HCT116 (cell line): ENCODE measurements around the gene ATP6V1G3. TPM values are rescaled to one million over a fixed set of nuclear protein-coding genes. Genes with fewer than 3 reads are reported as not detected.

Experiments
- ATAC-seq: fragments of 200-7000 bp; cut with Tn5 transposase; 2 replicates; pipeline ENCODE4 v1.9.1; 2020; ENCODE audit warnings: mild to moderate bottlenecking, moderate library complexity
- BruUV-seq: library from RNA; stranded (reverse); fragments of 400-500 nt; replicated peaks from 2 replicates; lab custom pipeline; 2021; lab: Mats Ljungman, UMichigan
- CTCF ChIA-PET: fragments of 300-600 bp; sonication (Branson Sonifier 250); formaldehyde crosslinking; loops from one replicate; lab custom pipeline; 2021; ENCODE audit warnings: antibody characterized with exemption; lab: Charles Lee
- POLR2A ChIA-PET: fragments of 300-600, 350-600 bp; sonication (Branson Sonifier 250); formaldehyde crosslinking; loops from one replicate; lab custom pipeline; 2021; ENCODE audit warnings: antibody characterized with exemption; lab: Charles Lee
- RAD21 ChIA-PET, 2 experiments: fragments of 300-600 bp; sonication (Branson Sonifier 250); formaldehyde crosslinking; loops; one replicate each; lab custom pipeline; 2023; ENCODE audit warnings: low total read pairs in 2 of 2; ENCODE audit not compliant: uncharacterized antibody in 2 of 2, unreplicated experiment in 2 of 2, low non-redundant PET in 1 of 2; lab: Charles Lee
- DNase-seq: peaks from one replicate; pipeline ENCODE4 v3.0.0-alpha.2; 2010; ENCODE audit warnings: low read depth, low spot score
- H2AFZ ChIP-seq: fragments of 200-600 bp; shearing (Covaris generic), sonication (generic); 2 replicates; pipeline ENCODE4 v1.6.1; 2017; ENCODE audit warnings: low read depth, mixed run types, mixed read lengths, antibody characterized with exemption, low read length; ENCODE audit not compliant: poor library complexity, severe bottlenecking
- H3K27ac ChIP-seq: 2 replicates; pipeline ENCODE4 v1.5.1; 2012; ENCODE audit warnings: low read depth, low read length
- H3K27me3 ChIP-seq: fragments of 200-600 bp; sonication (generic); 2 replicates; pipeline ENCODE4 v1.6.1; 2016; ENCODE audit warnings: mixed run types, low read length, mixed read lengths; ENCODE audit not compliant: insufficient read depth
- H3K36me3 ChIP-seq, 2 experiments: fragments of 200-500 bp in 1 of 2; fragments of 200-600 bp in 1 of 2; sonication (Bioruptor generic) in 1 of 2; sonication (generic) in 1 of 2; 2 replicates each; pipeline versions ENCODE4 v1.5.1 to v1.6.1; 2014 to 2016; ENCODE audit warnings: low read length in 2 of 2, inconsistent platforms in 1 of 2, mixed read lengths in 1 of 2, mixed run types in 1 of 2; ENCODE audit not compliant: insufficient read depth in 2 of 2, control insufficient read depth in 1 of 2
- H3K4me1 ChIP-seq, 2 experiments: fragments of 200-600 bp in 1 of 2; sonication (generic) in 1 of 2; 2 replicates each; pipeline versions ENCODE4 v1.5.1 to v1.6.1; 2012 to 2017; ENCODE audit warnings: low read length in 2 of 2, inconsistent platforms in 1 of 2, mild to moderate bottlenecking in 1 of 2, mixed read lengths in 1 of 2, mixed run types in 1 of 2, moderate library complexity in 1 of 2; ENCODE audit not compliant: insufficient read depth in 2 of 2, control insufficient read depth in 1 of 2
- H3K4me2 ChIP-seq: fragments of 200-600 bp; sonication (generic); 2 replicates; pipeline ENCODE4 v1.6.1; 2017; ENCODE audit warnings: mixed run types, low read length, mixed read lengths
- H3K4me3 ChIP-seq, 2 experiments: fragments of 200-600 bp in 1 of 2; sonication (generic) in 1 of 2; replicated peaks in 1 of 2; 2 replicates each; pipeline ENCODE4 v1.5.1; 2011 to 2016; ENCODE audit warnings: low read length in 2 of 2, control low read depth in 1 of 2, low read depth in 1 of 2, mild to moderate bottlenecking in 1 of 2, mixed read lengths in 1 of 2, mixed run types in 1 of 2
- H3K79me2 ChIP-seq: fragments of 200-600 bp; sonication (generic); 2 replicates; pipeline ENCODE4 v1.6.1; 2017; ENCODE audit warnings: mild to moderate bottlenecking, mixed run types, low read length, moderate library complexity, mixed read lengths; ENCODE audit not compliant: insufficient read depth
- H3K9ac ChIP-seq: fragments of 200-600 bp; sonication (generic); 2 replicates; pipeline ENCODE4 v1.6.1; 2016; ENCODE audit warnings: low read length, mixed read lengths
- H3K9me2 ChIP-seq: fragments of 200-600 bp; sonication (generic), shearing (Covaris generic); 2 replicates; pipeline ENCODE4 v1.6.1; 2017; ENCODE audit warnings: mixed run types, mild to moderate bottlenecking, moderate library complexity; ENCODE audit not compliant: insufficient read depth
- H3K9me3 ChIP-seq, 2 experiments: fragments of 200-500 bp in 1 of 2; fragments of 200-600 bp in 1 of 2; sonication (Bioruptor generic) in 1 of 2; sonication (generic) in 1 of 2; 2 replicates each; pipeline ENCODE4 v1.6.1; 2014 to 2017; ENCODE audit warnings: low read length in 2 of 2, mixed read lengths in 2 of 2, inconsistent platforms in 1 of 2, low read depth in 1 of 2, mild to moderate bottlenecking in 1 of 2, mixed run types in 1 of 2, moderate library complexity in 1 of 2; ENCODE audit not compliant: control insufficient read depth in 1 of 2, insufficient read depth in 1 of 2
- H4K20me1 ChIP-seq: fragments of 200-600 bp; sonication (generic), shearing (Covaris generic); 2 replicates; pipeline ENCODE4 v1.6.1; 2017; ENCODE audit warnings: mixed run types, mild to moderate bottlenecking, moderate library complexity; ENCODE audit not compliant: insufficient read depth
- CBX3 ChIP-seq: IDR thresholded peaks from 2 replicates; pipeline ENCODE4 v1.6.1; 2012; ENCODE audit warnings: low read depth
- CEBPB ChIP-seq: IDR thresholded peaks from 2 replicates; pipeline ENCODE4 v1.6.1; 2012; ENCODE audit warnings: low read depth
- CTCF ChIP-seq, 3 experiments: fragments of 200-600 bp in 1 of 3; sonication (generic) in 1 of 3; IDR thresholded peaks in 2 of 3; conservative IDR thresholded peaks in 1 of 3; 2 replicates each; pipeline ENCODE4 v1.5.1; 2012 to 2017; ENCODE audit warnings: low read depth in 2 of 3, low read length in 2 of 3, antibody characterized with exemption in 1 of 3, borderline replicate concordance in 1 of 3, control low read depth in 1 of 3, mild to moderate bottlenecking in 1 of 3, mixed read lengths in 1 of 3, mixed run types in 1 of 3, moderate library complexity in 1 of 3; ENCODE audit not compliant: insufficient read depth in 1 of 3
- FOSL1 ChIP-seq: IDR thresholded peaks from 2 replicates; pipeline ENCODE4 v1.6.1; 2012; ENCODE audit warnings: low read depth
- RAD21 ChIP-seq: IDR thresholded peaks from 2 replicates; pipeline ENCODE4 v1.6.1; 2012; ENCODE audit warnings: low read depth, mild to moderate bottlenecking
- REST ChIP-seq: IDR thresholded peaks from 2 replicates; pipeline ENCODE4 v1.6.1; 2012; ENCODE audit warnings: low read depth
- ZNF274 ChIP-seq: fragments of 200-500 bp; sonication (Bioruptor generic); IDR thresholded peaks from 2 replicates; pipeline ENCODE4 v1.6.1; 2014; ENCODE audit warnings: mild to moderate bottlenecking, low read depth, low read length, inconsistent platforms
- intact Hi-C: fragments of 100-400 bp; cut with micrococcal nuclease; formaldehyde crosslinking; loops from 2 replicates; pipeline ENCODE4 v1.10.0; 2022
- total RNA-seq: library from RNA; stranded (reverse); gene quantifications from one replicate; pipeline ENCODE4 v1.2.1, GENCODE V29; 2021; ENCODE audit not compliant: unreplicated experiment

ATP6V1G3 gene
- total RNA-seq, 1 experiment from 2014 or later: not detected

- Histone ChIP-seq H3K9ac (no peak overlapping the region), H4K20me1 (no peaks in the 10 kb centered on the region), H3K27ac (no peak overlapping the region), H3K4me2 (no peak overlapping the region), H3K4me1 (peaks cover 0 to 7% of the 10 kb centered on the region in 2 experiments; a peak in 2 of 4 replicates), H3K9me2 (no peaks in the 10 kb centered on the region), H3K36me3 (no peaks in the 10 kb centered on the region), H3K79me2 (no peaks in the 10 kb centered on the region), H3K9me3 (no peaks in the 10 kb centered on the region; a peak in 1 of 4 replicates), H3K4me3 (no peak overlapping the region), H3K27me3 (no peaks in the 10 kb centered on the region), H2AFZ (no peak overlapping the region)
- ChIA-PET RAD21 (no interaction called here), POLR2A (no interaction called here), CTCF (no interaction called here)
- intact Hi-C loops: no loop called here
- ATAC-seq (no peak), DNase-seq (no peak)
- TF ChIP-seq FOSL1: no peak
- no peak for TF ChIP-seq REST
- TF ChIP-seq CBX3: no peak
- TF ChIP-seq CTCF (IDR thresholded peaks at IDR 0.05 in 2 of 3, conservative IDR thresholded peaks at IDR 0.05 in 1 of 3; ENCODE audit: borderline replicate concordance in 1 of 3, insufficient read depth in 1 of 3, low read depth in 2 of 3, low read length in 2 of 3): no peak
- TF ChIP-seq RAD21: no peak
- no peak for TF ChIP-seq CEBPB
- no peak for TF ChIP-seq ZNF274
- BruUV-seq: no TSS peak
Observed at GRCh38 chr1:198500096-198500495, 40.4 kb downstream of the ATP6V1G3 start.
